ENCODE measurements around the gene NELL2.
A peak's percentile ranks its signal among the peaks of the same experiment; 100 is the strongest.
"Not testable (repeated sequence)": the region's sequence is repeated elsewhere in the genome, so short reads cannot be mapped to it uniquely, and the experiment has no call there.

Gene NELL2

GRCh38 chr12:44875954-44876543 lies at the start of gene NELL2:
Gene NELL2, minus strand, starts transcription at chr12:44876315. Its CDS starts 446 bp downstream, at chr12:44875869.
- DNase-seq: peak; percentile 77

GRCh38 chr12:44921736-44922135 lies 45.6 kb upstream of the NELL2 start:
- DNase-seq: no peak

GRCh38 chr12:44917141-44917540 lies 41.0 kb upstream of the NELL2 start:
- no peak for DNase-seq

GRCh38 chr12:44915958-44916357 lies 39.8 kb upstream of the NELL2 start:
- no peak for DNase-seq

GRCh38 chr12:44904321-44904720 lies 28.2 kb upstream of the NELL2 start:
- DNase-seq: no peak

- DNase-seq: not testable (repeated sequence)
Measured at GRCh38 chr12:44898108-44898507, 22.0 kb upstream of the NELL2 start.

GRCh38 chr12:44889926-44890325 lies 13.8 kb upstream of the NELL2 start:
- DNase-seq: no peak

GRCh38 chr12:44889162-44889561 lies 13.0 kb upstream of the NELL2 start:
- no peak for DNase-seq

- DNase-seq: no peak
Measured at GRCh38 chr12:44885902-44886301, 9.8 kb upstream of the NELL2 start.

GRCh38 chr12:44881197-44881596 lies 5.1 kb upstream of the NELL2 start:
- no peak for DNase-seq

- DNase-seq: peak; percentile 53
Measured at GRCh38 chr12:44876544-44877410, 662 bp upstream of the NELL2 start.

- DNase-seq: peak; percentile 26
Measured at GRCh38 chr12:44875417-44875953, 630 bp downstream of the NELL2 start.

- DNase-seq: peak; percentile 31
Measured at GRCh38 chr12:44874981-44875416, 1.1 kb downstream of the NELL2 start.

- peak; percentile 61 for DNase-seq
Measured at GRCh38 chr12:44873898-44874297, 2.2 kb downstream of the NELL2 start.

GRCh38 chr12:44869503-44869902 lies 6.6 kb downstream of the NELL2 start:
- DNase-seq: no peak

GRCh38 chr12:44863867-44864266 lies 12.2 kb downstream of the NELL2 start:
- peak; percentile 50 for DNase-seq

- DNase-seq: no peak
Measured at GRCh38 chr12:44859998-44860689, 16.0 kb downstream of the NELL2 start.

- no peak for DNase-seq
Measured at GRCh38 chr12:44858226-44858855, 17.8 kb downstream of the NELL2 start.

- no peak for DNase-seq
Measured at GRCh38 chr12:44852483-44852882, 23.6 kb downstream of the NELL2 start.

GRCh38 chr12:44851586-44851985 lies 24.5 kb downstream of the NELL2 start:
- no peak for DNase-seq

- DNase-seq: no peak
Measured at GRCh38 chr12:44848703-44849085, 27.4 kb downstream of the NELL2 start.

GRCh38 chr12:44847888-44848702 lies 28.0 kb downstream of the NELL2 start:
- peak; percentile 83 for DNase-seq
